ENCODE measurements around the gene NAA50.

- TF ChIP-seq, protein P1, sequence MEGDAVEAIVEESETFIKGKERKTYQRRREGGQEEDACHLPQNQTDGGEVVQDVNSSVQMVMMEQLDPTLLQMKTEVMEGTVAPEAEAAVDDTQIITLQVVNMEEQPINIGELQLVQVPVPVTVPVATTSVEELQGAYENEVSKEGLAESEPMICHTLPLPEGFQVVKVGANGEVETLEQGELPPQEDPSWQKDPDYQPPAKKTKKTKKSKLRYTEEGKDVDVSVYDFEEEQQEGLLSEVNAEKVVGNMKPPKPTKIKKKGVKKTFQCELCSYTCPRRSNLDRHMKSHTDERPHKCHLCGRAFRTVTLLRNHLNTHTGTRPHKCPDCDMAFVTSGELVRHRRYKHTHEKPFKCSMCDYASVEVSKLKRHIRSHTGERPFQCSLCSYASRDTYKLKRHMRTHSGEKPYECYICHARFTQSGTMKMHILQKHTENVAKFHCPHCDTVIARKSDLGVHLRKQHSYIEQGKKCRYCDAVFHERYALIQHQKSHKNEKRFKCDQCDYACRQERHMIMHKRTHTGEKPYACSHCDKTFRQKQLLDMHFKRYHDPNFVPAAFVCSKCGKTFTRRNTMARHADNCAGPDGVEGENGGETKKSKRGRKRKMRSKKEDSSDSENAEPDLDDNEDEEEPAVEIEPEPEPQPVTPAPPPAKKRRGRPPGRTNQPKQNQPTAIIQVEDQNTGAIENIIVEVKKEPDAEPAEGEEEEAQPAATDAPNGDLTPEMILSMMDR (IDR thresholded peaks at IDR 0.05) = no peak
- TF ChIP-seq POLR2A (IDR thresholded peaks at IDR 0.05) (no peak), EP300 (IDR thresholded peaks at IDR 0.05) (no peak)
Measured at GRCh38 chr3:113776564-113776963, 30.5 kb upstream of the NAA50 start.

Measured in ovary (tissue), 3 donors.